Chondrocyte (in vitro differentiated cells): Measurements from ENCODE around the gene MRPL32. TPM values are rescaled to one million over a fixed set of nuclear protein-coding genes. Genes with fewer than 3 reads are reported as not detected.

Experiments used
- DNase-seq: peaks from one replicate; pipeline ENCODE4 v3.0.0; 2021; ENCODE audit warnings: mixed read lengths, low spot score
- H3K27ac Mint-ChIP-seq: one replicate; pipeline ENCODE4 v1.8.0; 2021; ENCODE audit warnings: mild to moderate bottlenecking, moderate library complexity, mixed read lengths; ENCODE audit not compliant: unreplicated experiment
- H3K27me3 Mint-ChIP-seq: 2 replicates; pipeline ENCODE4 v1.8.0; 2021; ENCODE audit warnings: low read depth, mixed read lengths
- H3K36me3 Mint-ChIP-seq: 2 replicates; pipeline ENCODE4 v1.8.0; 2021; ENCODE audit warnings: low read depth, mixed read lengths
- H3K4me1 Mint-ChIP-seq: 2 replicates; pipeline ENCODE4 v1.8.0; 2021; ENCODE audit warnings: low read depth, mild to moderate bottlenecking, mixed read lengths
- H3K4me3 Mint-ChIP-seq: one replicate; pipeline ENCODE4 v1.8.0; 2021; ENCODE audit warnings: mild to moderate bottlenecking, moderate library complexity, mixed read lengths; ENCODE audit not compliant: unreplicated experiment
- H3K9me3 Mint-ChIP-seq: 2 replicates; pipeline ENCODE4 v1.8.0; 2021; ENCODE audit warnings: low read depth, mixed read lengths
- CTCF ChIP-seq: fragments of 200-600 bp; sonication (generic); IDR thresholded peaks from 2 replicates; pipeline ENCODE4 v1.5.0; 2021; ENCODE audit warnings: antibody characterized with exemption, mild to moderate bottlenecking, moderate library complexity
- total RNA-seq: library from RNA; stranded (reverse); gene quantifications from 3 replicates; pipeline ENCODE4 v1.2.1, GENCODE V29; 2021

Gene MRPL32
- total RNA-seq, 1 donor from 2014 or later = 35.9 TPM

GRCh38 chr7:42984137-42984536, 52.0 kb downstream of the MRPL32 start:
- Mint-ChIP-seq H3K4me1 (no peaks in the 10 kb centered on the region), H3K27ac (no peak overlapping the region), H3K36me3 (peaks cover 6% of the 10 kb centered on the region), H3K9me3 (peaks cover 14% of the 10 kb centered on the region), H3K4me3 (no peak overlapping the region), H3K27me3 (peaks cover 7% of the 10 kb centered on the region)
- no peak for DNase-seq
- TF ChIP-seq CTCF = no peak

GRCh38 chr7:42986213-42986612, 54.0 kb downstream of the MRPL32 start:
- Mint-ChIP-seq H3K4me3 (no peak overlapping the region), H3K27me3 (peaks cover 5% of the 10 kb centered on the region), H3K9me3 (peaks cover 14% of the 10 kb centered on the region), H3K36me3 (peaks cover 6% of the 10 kb centered on the region), H3K4me1 (no peaks in the 10 kb centered on the region), H3K27ac (no peak overlapping the region)
- DNase-seq = no peak
- TF ChIP-seq CTCF = no peak

- no peak for DNase-seq
- Mint-ChIP-seq H3K27ac (no peak overlapping the region), H3K9me3 (peaks cover 14% of the 10 kb centered on the region), H3K4me3 (no peak overlapping the region), H3K27me3 (peaks cover 7% of the 10 kb centered on the region), H3K36me3 (peaks cover 6% of the 10 kb centered on the region), H3K4me1 (no peaks in the 10 kb centered on the region)
- TF ChIP-seq CTCF = no peak
These were observed 54.6 kb downstream of the MRPL32 start for GRCh38 chr7:42986781-42987248.

Other genes starting within 250 kb of the MRPL32 start
- gene C7orf25, start 20.3 kb upstream of the MRPL32 start, total RNA-seq = 8.9 to 11.2 TPM (median 9.7 TPM) in 3 replicates
- 58.3 to 73.0 TPM (median 60.8 TPM) in 3 replicates for gene PSMA2, start 202 bp upstream of the MRPL32 start, total RNA-seq
- 0.65 to 1.9 TPM (median 1.5 TPM) in 3 replicates for gene HECW1, start 180.3 kb downstream of the MRPL32 start, total RNA-seq